WTC11 (cell line): ENCODE data around the gene STN1. TPM values are rescaled to one million over a fixed set of nuclear protein-coding genes. Genes with fewer than 3 reads are reported as not detected.

Source experiments
- IRF1 ChIP-seq: sonication (generic); formaldehyde crosslinking; IDR thresholded peaks from 2 replicates; pipeline ENCODE4 v1.8.0; 2023; ENCODE audit warnings: missing genetic modification reagents
- total RNA-seq: library from RNA; stranded (reverse); gene quantifications from 3 replicates; pipeline ENCODE4 v1.2.3, GENCODE V29; 2021

STN1 gene
- total RNA-seq, 1 experiment from 2014 or later, result 13.9 TPM

- no peak for TF ChIP-seq IRF1 (CRISPR knock-in tag)
Measured at GRCh38 chr10:103832806-103833205, 85.2 kb downstream of the STN1 start (continued).

Other genes starting within 250 kb of the STN1 start
- 15.7 to 17.9 TPM (median 17.4 TPM) in 3 replicates for gene SH3PXD2A, start 62.6 kb downstream of the STN1 start, total RNA-seq
- gene SLK, start 49.0 kb upstream of the STN1 start, total RNA-seq, result 17.6 to 19.2 TPM (median 18.9 TPM) in 3 replicates
- 0.60 to 1.5 TPM (median 1.1 TPM) in 3 replicates for gene COL17A1, start 167.7 kb upstream of the STN1 start, total RNA-seq
- 9.2 to 11.6 TPM (median 9.9 TPM) in 3 replicates for gene SFR1, start 204.0 kb upstream of the STN1 start, total RNA-seq